PFSK-1 (cell line): ENCODE data around the gene SLC12A3.

ENCODE experiments used
- FOXP2 ChIP-seq: optimal IDR thresholded peaks from 2 replicates; pipeline ENCODE3; 2011; ENCODE audit warnings: borderline replicate concordance, control low read depth, inconsistent platforms; ENCODE audit not compliant: insufficient read depth; ENCODE audit errors: extremely low read length, extremely low read depth
- POLR2AphosphoS5 ChIP-seq: IDR thresholded peaks from 2 replicates; pipeline ENCODE4 v1.6.1; 2012; ENCODE audit warnings: low read depth, mild to moderate bottlenecking, control low read depth, low read length, moderate library complexity
- REST ChIP-seq, 2 experiments: IDR thresholded peaks; 2 replicates each; pipeline versions ENCODE4 v1.6.1 to v1.8.0; 2011 to 2012; ENCODE audit warnings: low read depth in 2 of 2, low read length in 2 of 2, control low read depth in 1 of 2, inconsistent platforms in 1 of 2, mild to moderate bottlenecking in 1 of 2, moderate library complexity in 1 of 2; ENCODE audit not compliant: insufficient read depth in 1 of 2
- SIN3A ChIP-seq: IDR thresholded peaks from 2 replicates; pipeline ENCODE4 v1.6.1; 2012; ENCODE audit warnings: mild to moderate bottlenecking, low read length, moderate library complexity, borderline replicate concordance; ENCODE audit not compliant: insufficient read depth
- TAF1 ChIP-seq: IDR thresholded peaks from 2 replicates; pipeline ENCODE4 v1.6.1; 2012; ENCODE audit warnings: low read length, control low read depth, borderline replicate concordance; ENCODE audit not compliant: insufficient read depth

SLC12A3 gene

GRCh38 chr16:56838622-56839337, 26.2 kb upstream of the SLC12A3 start:
- TF ChIP-seq FOXP2 (no peak), TAF1 (no peak), SIN3A (no peak), POLR2AphosphoS5 (no peak), REST (IDR thresholded peaks at IDR 0.05; ENCODE audit: insufficient read depth in 1 of 2, low read depth in 2 of 2, low read length in 2 of 2) (no peak)

- TF ChIP-seq FOXP2 (no peak), TAF1 (no peak), REST (IDR thresholded peaks at IDR 0.05; ENCODE audit: insufficient read depth in 1 of 2, low read depth in 2 of 2, low read length in 2 of 2) (no peak), SIN3A (no peak), POLR2AphosphoS5 (no peak)
Measured at GRCh38 chr16:56841233-56841632, 23.8 kb upstream of the SLC12A3 start.

GRCh38 chr16:56841659-56842058, 23.3 kb upstream of the SLC12A3 start:
- no peak for TF ChIP-seq SIN3A

- TF ChIP-seq SIN3A (no peak), FOXP2 (no peak), REST (IDR thresholded peaks at IDR 0.05; ENCODE audit: insufficient read depth in 1 of 2, low read depth in 2 of 2, low read length in 2 of 2) (no peak), TAF1 (no peak), POLR2AphosphoS5 (no peak)
Measured at GRCh38 chr16:56842133-56842532, 22.9 kb upstream of the SLC12A3 start.

GRCh38 chr16:56844056-56844455, 21.0 kb upstream of the SLC12A3 start:
- no peak for TF ChIP-seq POLR2AphosphoS5
- TF ChIP-seq FOXP2 = no peak
- no peak for TF ChIP-seq TAF1
- no peak for TF ChIP-seq REST (IDR thresholded peaks at IDR 0.05; ENCODE audit: insufficient read depth in 1 of 2, low read depth in 2 of 2, low read length in 2 of 2)
- TF ChIP-seq SIN3A = no peak
